ENCODE results near the gene OR2V2. TPM values are rescaled to one million over a fixed set of nuclear protein-coding genes. Genes with fewer than 3 reads are reported as not detected.
"Not testable (repeated sequence)": the region's sequence is repeated elsewhere in the genome, so short reads cannot be mapped to it uniquely, and the experiment has no call there.

Gene OR2V2
- total RNA-seq, 4 donors from 2014 or later = not detected

- Histone ChIP-seq H3K36me3 (no peaks in the 10 kb centered on the region), H3K4me1 (no peaks in the 10 kb centered on the region), H3K27ac (no peak overlapping the region), H3K4me3 (no peak overlapping the region), H3K9me3 (peaks cover 0 to 8% (median 0%) of the 10 kb centered on the region in 4 donors), H3K27me3 (peaks cover 0 to 16% of the 10 kb centered on the region in 2 donors)
- DNase-seq = no peak
- no peak for TF ChIP-seq POLR2A (IDR thresholded peaks at IDR 0.05)
- no peak for TF ChIP-seq CTCF (IDR thresholded peaks at IDR 0.05)
Observed at GRCh38 chr5:181112476-181112875, 34.9 kb upstream of the OR2V2 start.

- not testable (repeated sequence) for H3K4me3 ChIP-seq, H3K27ac ChIP-seq, DNase-seq, H3K36me3 ChIP-seq, H3K4me1 ChIP-seq, H3K9me3 ChIP-seq
- H3K27me3 ChIP-seq = peaks cover 0 to 16% of the 10 kb centered on the region in 2 donors
Observed at GRCh38 chr5:181113572-181113971, 33.8 kb upstream of the OR2V2 start.

GRCh38 chr5:181114284-181114843, 33.0 kb upstream of the OR2V2 start:
- H3K36me3 ChIP-seq = no peaks in the 10 kb centered on the region
- no peak overlapping the region for H3K4me3 ChIP-seq
- TF ChIP-seq CTCF (IDR thresholded peaks at IDR 0.05) = no peak
- TF ChIP-seq POLR2A (IDR thresholded peaks at IDR 0.05) = no peak
- H3K4me1 ChIP-seq = no peaks in the 10 kb centered on the region
- H3K27ac ChIP-seq = no peak overlapping the region
- peaks cover 0 to 16% of the 10 kb centered on the region in 2 donors for H3K27me3 ChIP-seq
- peaks cover 0 to 8% (median 0%) of the 10 kb centered on the region in 4 donors for H3K9me3 ChIP-seq
- DNase-seq = peak in 1 of 3 donors; percentile 26

- Histone ChIP-seq H3K27ac (no peak overlapping the region), H3K4me1 (no peaks in the 10 kb centered on the region), H3K27me3 (peaks cover 0 to 16% of the 10 kb centered on the region in 2 donors), H3K9me3 (peaks cover 0 to 8% (median 0%) of the 10 kb centered on the region in 4 donors), H3K36me3 (no peaks in the 10 kb centered on the region), H3K4me3 (no peak overlapping the region)
- peak in 1 of 3 donors; percentile 36 for DNase-seq
- TF ChIP-seq CTCF (IDR thresholded peaks at IDR 0.05) (no peak), POLR2A (IDR thresholded peaks at IDR 0.05) (no peak)
Observed at GRCh38 chr5:181114844-181115778, 32.3 kb upstream of the OR2V2 start.

- DNase-seq = no peak
- TF ChIP-seq POLR2A (IDR thresholded peaks at IDR 0.05) (no peak), CTCF (IDR thresholded peaks at IDR 0.05) (no peak)
- Histone ChIP-seq H3K9me3 (peaks cover 0 to 8% (median 0%) of the 10 kb centered on the region in 4 donors), H3K27me3 (peaks cover 0 to 16% of the 10 kb centered on the region in 2 donors), H3K36me3 (no peaks in the 10 kb centered on the region), H3K4me1 (no peaks in the 10 kb centered on the region), H3K27ac (no peak overlapping the region), H3K4me3 (no peak overlapping the region)
Observed at GRCh38 chr5:181118369-181118768, 29.0 kb upstream of the OR2V2 start.

GRCh38 chr5:181119105-181119504, 28.3 kb upstream of the OR2V2 start:
- DNase-seq = no peak
- TF ChIP-seq CTCF (IDR thresholded peaks at IDR 0.05) = no peak
- no peak for TF ChIP-seq POLR2A (IDR thresholded peaks at IDR 0.05)
- peaks cover 0 to 16% of the 10 kb centered on the region in 2 donors for H3K27me3 ChIP-seq
- H3K4me3 ChIP-seq = no peak overlapping the region
- no peaks in the 10 kb centered on the region for H3K4me1 ChIP-seq
- H3K27ac ChIP-seq = no peak overlapping the region
- H3K36me3 ChIP-seq = no peaks in the 10 kb centered on the region
- peaks cover 0 to 8% (median 0%) of the 10 kb centered on the region in 4 donors for H3K9me3 ChIP-seq
